Measurements from ENCODE around the gene MTREX.

The MTREX gene

DNA sequence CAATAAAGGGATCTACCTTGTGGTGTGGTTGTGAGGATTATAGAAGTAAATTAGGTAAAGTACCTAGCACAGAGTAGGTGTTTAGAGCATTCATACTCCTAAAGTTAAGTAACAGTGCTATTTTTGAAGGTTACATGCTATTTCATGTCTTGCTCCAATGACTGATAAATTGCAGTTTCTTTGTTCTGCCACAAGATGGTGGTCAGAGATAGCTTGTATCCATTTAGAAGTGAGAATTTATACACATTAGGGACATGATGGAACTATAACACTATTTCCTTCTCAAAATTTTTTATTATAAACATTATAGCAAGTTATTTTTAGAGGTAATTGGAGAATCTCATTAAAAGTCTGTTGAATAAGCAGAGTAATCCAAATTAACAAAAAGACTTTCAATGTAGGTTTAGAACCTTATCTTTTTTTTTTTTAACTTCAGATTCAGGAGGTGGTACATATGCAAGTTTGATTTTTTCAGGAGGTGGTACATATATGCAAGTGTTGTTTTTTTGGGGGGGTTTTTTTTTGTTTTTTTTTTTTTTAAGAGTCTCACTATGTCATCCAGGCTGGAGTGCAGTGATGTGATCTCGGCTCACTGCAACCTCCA, 17.1 kb downstream of the MTREX start:
- DNase-seq (ENCODE audit: low spot score) = peak; percentile 41

- no peak for DNase-seq (ENCODE audit: low spot score)
Measured at GRCh38 chr5:55325621-55326020, 17.8 kb downstream of the MTREX start.

GRCh38 chr5:55327281-55327680, 19.5 kb downstream of the MTREX start:
- no peak for DNase-seq (ENCODE audit: low spot score)

- no peak for DNase-seq (ENCODE audit: low spot score)
Measured at GRCh38 chr5:55331321-55331720, 23.5 kb downstream of the MTREX start.

DNA sequence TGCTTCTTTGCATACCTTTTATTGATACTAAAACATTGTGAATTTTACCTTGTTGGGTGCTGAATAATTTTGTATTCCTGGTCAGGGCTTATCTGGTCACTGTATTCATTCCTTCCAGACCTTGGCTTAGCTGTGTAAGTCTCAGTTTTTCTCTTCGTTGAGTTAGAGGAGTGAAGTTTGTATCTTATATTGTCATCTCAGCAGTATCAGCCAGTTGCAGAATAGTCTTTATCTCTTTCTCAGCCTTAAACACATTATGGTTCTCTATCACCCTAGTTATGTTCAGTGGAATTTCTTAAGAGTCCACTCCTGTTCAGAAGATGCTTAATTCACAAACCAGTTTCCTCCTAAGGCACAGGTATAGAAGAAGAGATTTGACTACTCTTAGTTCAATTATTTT, 25.2 kb downstream of the MTREX start:
- no peak for DNase-seq (ENCODE audit: low spot score)

DNA sequence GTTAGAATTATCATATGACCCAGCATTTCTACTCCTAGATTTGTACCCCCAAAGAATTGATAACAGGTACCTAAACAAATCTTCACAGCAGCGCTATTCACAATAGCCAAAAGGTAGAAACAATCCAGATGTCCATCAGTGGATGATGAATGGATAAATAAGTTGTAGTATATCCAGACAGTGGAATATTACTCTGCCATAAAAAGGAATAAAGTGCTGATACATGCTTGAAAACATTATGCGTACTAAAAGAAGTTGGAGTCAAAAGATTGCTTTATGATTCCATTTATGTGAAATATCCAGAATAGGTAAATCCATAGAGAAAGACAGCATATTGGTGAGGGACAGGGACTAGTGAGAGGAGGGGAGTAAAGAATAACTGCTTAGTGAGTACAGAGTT, 26.0 kb downstream of the MTREX start:
- no peak for DNase-seq (ENCODE audit: low spot score)

DNA sequence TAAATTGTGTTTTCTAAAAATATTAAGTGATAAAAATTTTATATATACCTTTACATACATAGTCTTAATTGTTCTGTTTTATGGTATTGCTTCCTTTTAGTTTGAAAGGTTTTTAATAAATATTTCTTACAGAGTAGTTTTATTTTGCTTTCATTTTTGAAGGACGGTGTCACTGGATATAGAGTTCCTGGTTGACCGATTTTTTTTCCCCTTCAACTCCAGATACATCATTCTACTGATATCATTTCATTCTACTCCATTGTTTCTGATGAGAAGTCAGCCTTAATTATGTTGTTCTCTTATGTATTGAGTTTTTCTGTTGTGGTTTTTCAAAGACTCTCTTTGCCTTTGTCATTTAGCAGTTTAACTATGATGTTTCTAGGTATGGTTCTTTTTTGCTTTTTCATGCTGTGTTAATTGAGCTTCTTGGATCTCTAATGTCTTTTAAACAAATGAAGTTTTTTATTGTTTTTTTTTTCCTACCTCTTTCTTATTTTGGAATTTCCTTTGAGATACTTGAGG, 30.4 kb downstream of the MTREX start:
- no peak for DNase-seq (ENCODE audit: low spot score)

- DNase-seq (ENCODE audit: low spot score) = peak; percentile 7
Measured at GRCh38 chr5:55338810-55339243, 31.0 kb downstream of the MTREX start.

GRCh38 chr5:55343107-55343506, 35.3 kb downstream of the MTREX start:
- DNase-seq (ENCODE audit: low spot score) = no peak

DNA sequence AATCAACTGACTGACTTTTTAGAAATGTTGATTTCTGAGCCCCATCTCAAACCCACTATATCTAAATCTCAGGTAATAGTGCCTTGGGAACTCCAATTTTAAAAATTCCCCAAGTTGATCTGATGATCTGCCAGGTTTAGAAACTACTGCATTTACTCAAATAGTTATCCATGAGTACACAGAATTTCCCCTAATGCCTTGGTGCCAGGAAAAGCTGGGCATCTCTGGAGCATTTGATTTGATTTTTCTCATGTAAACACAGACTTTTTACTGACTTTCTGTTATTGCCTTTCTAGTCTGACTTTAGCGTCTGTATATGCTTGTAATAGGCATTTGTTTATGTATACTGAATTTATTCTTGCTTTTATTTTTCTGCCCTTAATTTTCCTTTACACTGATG, 35.8 kb downstream of the MTREX start:
- no peak for DNase-seq (ENCODE audit: low spot score)

GRCh38 chr5:55344392-55344992, 36.7 kb downstream of the MTREX start:
- DNase-seq (ENCODE audit: low spot score) = peak; percentile 26

- no peak for DNase-seq (ENCODE audit: low spot score)
Measured at GRCh38 chr5:55345327-55345726, 37.5 kb downstream of the MTREX start.

- DNase-seq (ENCODE audit: low spot score) = no peak
Measured at GRCh38 chr5:55347786-55348185, 40.0 kb downstream of the MTREX start.

DNA sequence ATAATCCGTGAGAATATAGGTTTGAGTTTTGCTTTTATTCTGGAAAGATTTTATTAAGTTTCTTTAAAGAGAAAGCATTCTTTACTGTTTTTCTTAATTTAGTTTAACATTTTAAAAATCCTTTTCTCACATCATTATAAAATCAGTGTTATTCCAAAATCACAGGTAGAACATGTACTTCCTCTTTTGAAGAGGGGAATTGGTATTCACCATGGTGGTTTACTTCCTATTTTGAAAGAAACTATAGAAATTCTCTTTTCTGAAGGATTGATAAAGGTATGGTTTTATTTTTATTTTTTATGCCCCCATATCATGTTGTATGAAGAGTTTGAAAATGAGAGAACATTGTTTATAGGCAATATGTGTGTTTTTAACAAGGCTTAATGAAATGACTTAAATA, 43.0 kb downstream of the MTREX start:
- DNase-seq (ENCODE audit: low spot score) = no peak

DNA sequence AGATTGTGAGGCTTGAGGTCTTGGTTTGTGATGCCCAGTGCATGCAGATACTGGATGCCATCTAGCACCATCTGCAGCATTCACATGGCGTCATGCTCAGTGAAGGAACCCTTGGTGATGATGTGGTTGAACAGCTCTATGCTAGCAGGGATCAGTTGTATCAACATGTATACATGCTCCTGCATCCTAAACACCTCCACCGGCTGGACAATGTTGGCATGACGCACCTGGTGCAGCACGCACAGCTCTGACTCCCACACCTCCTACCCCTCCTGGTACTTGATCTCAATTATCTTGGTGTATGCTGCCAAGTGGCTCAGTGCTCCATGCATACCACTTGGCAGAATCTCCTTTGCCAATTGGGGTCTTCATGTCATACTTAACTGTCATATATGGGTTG, 49.1 kb downstream of the MTREX start:
- DNase-seq (ENCODE audit: low spot score) = no peak

GRCh38 chr5:55360190-55360589, 52.4 kb downstream of the MTREX start:
- DNase-seq (ENCODE audit: low spot score) = no peak

DNA sequence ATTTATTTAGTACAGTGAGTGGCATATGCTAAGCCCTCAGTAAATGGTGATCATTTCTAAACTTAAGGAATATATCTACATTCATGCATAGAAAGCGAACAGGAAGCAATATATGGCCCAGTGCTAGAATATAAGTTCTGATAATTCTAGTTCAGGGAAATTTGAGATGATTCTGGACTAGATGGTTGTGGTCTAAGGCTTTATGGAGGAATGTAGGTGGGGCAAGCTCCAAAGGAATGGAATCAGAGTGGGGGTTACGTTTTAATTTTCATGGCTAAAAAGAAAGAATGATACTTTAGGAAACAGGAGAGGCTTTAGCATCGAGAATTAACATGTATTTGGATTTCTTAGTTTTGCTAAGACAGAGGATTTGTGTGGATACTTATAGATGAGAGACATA, 56.1 kb downstream of the MTREX start:
- no peak for DNase-seq (ENCODE audit: low spot score)

GRCh38 chr5:55364537-55365055, 56.8 kb downstream of the MTREX start:
- DNase-seq (ENCODE audit: low spot score) = no peak

- DNase-seq (ENCODE audit: low spot score) = no peak
Measured at GRCh38 chr5:55370291-55370925, 62.6 kb downstream of the MTREX start.

- no peak for DNase-seq (ENCODE audit: low spot score)
Measured at GRCh38 chr5:55371145-55371544, 63.4 kb downstream of the MTREX start.

GRCh38 chr5:55372130-55372925, 64.5 kb downstream of the MTREX start:
- DNase-seq (ENCODE audit: low spot score) = no peak

- no peak for DNase-seq (ENCODE audit: low spot score)
Measured at GRCh38 chr5:55377810-55378209, 70.0 kb downstream of the MTREX start.

All from germinal center (tissue), 1 donor.